A172 (cell line): ENCODE data around the gene SLCO4A1. TPM values are rescaled to one million over a fixed set of nuclear protein-coding genes. Genes with fewer than 3 reads are reported as not detected.

Experiments
- DNase-seq: peaks from one replicate; pipeline ENCODE4 v3.0.0-alpha.2; 2015; ENCODE audit warnings: low spot score
- total RNA-seq: library from RNA; depleted of rRNA; stranded (reverse); fragments of >200 nt; shearing (Covaris generic); gene quantifications from 2 replicates; pipeline ENCODE4 v1.2.3, GENCODE V29; 2014; rRNA removed

The SLCO4A1 gene
- total RNA-seq, 1 experiment from 2014 or later, result 34.8 TPM

GRCh38 chr20:62714799-62715198 is 72.5 kb downstream of the SLCO4A1 start:
- no peak for DNase-seq

GRCh38 chr20:62715201-62715600 is 72.9 kb downstream of the SLCO4A1 start:
- DNase-seq, result no peak

- peak; percentile 61 for DNase-seq
These were observed 74.1 kb downstream of the SLCO4A1 start for GRCh38 chr20:62716198-62716940.

GRCh38 chr20:62716941-62717310 is 74.6 kb downstream of the SLCO4A1 start:
- no peak for DNase-seq

GRCh38 chr20:62717933-62718332 is 75.6 kb downstream of the SLCO4A1 start:
- no peak for DNase-seq

GRCh38 chr20:62718546-62718945 is 76.2 kb downstream of the SLCO4A1 start:
- DNase-seq, result no peak

- DNase-seq, result peak; percentile 65
These were observed 77.1 kb downstream of the SLCO4A1 start for GRCh38 chr20:62719250-62719935.

Other genes with a start within 250 kb of the SLCO4A1 start
- 10.4 and 12.9 TPM in 2 replicates for gene CABLES2, start 235.2 kb upstream of the SLCO4A1 start, total RNA-seq
- not detected in 2 replicates for gene RBBP8NL, start 215.0 kb upstream of the SLCO4A1 start, total RNA-seq
- gene GATA5, start 166.5 kb upstream of the SLCO4A1 start, total RNA-seq, result 4.7 and 5.5 TPM in 2 replicates
- 8.3 and 9.0 TPM in 2 replicates for gene NTSR1, start 66.3 kb downstream of the SLCO4A1 start, total RNA-seq
- 60.5 and 63.2 TPM in 2 replicates for gene MRGBP, start 154.0 kb downstream of the SLCO4A1 start, total RNA-seq
- gene OGFR, start 162.3 kb downstream of the SLCO4A1 start, total RNA-seq, result 66.0 and 90.7 TPM in 2 replicates
- 1.9 and 2.8 TPM in 2 replicates for gene COL9A3, start 174.5 kb downstream of the SLCO4A1 start, total RNA-seq
- gene TCFL5, start 219.3 kb downstream of the SLCO4A1 start, total RNA-seq, result 23.7 and 24.1 TPM in 2 replicates